Urinary bladder (tissue), 4 donors: ENCODE measurements around the gene CUEDC2. TPM values are rescaled to one million over a fixed set of nuclear protein-coding genes. Genes with fewer than 3 reads are reported as not detected.
A peak's percentile ranks its signal among the peaks of the same experiment; 100 is the strongest.

Experiments
- DNase-seq: peaks from one replicate; pipeline ENCODE4 v3.0.0-alpha.2; 2015; ENCODE audit errors: extremely low spot score
- H3K27ac ChIP-seq: one replicate; pipeline ENCODE4 v1.5.1; 2013; ENCODE audit warnings: low read depth, mild to moderate bottlenecking, moderate library complexity
- H3K36me3 ChIP-seq: one replicate; pipeline ENCODE4 v1.6.1; 2013; ENCODE audit warnings: mild to moderate bottlenecking, moderate library complexity; ENCODE audit not compliant: insufficient read depth
- H3K4me1 ChIP-seq: one replicate; pipeline ENCODE4 v1.6.1; 2013; ENCODE audit warnings: mild to moderate bottlenecking, moderate library complexity; ENCODE audit not compliant: insufficient read depth
- H3K4me3 ChIP-seq: one replicate; pipeline ENCODE4 v1.5.1; 2013; ENCODE audit warnings: low read depth, low read length
- WGBS: extraction: QIAGEN DNeasy Blood & Tissue Kit; methylation state at CpG from one replicate; pipeline ENCODE4 v1.1.7; 2013; 5-methylcytosine and 5-hydroxymethylcytosine counted together
- polyA plus RNA-seq: library from polyadenylated mRNA; stranded (reverse); fragments of 200-250 nt; gene quantifications from one replicate; pipeline ENCODE4 v1.2.3, GENCODE V29; 2013
- total RNA-seq: library from RNA; depleted of rRNA; stranded (reverse); fragments of >200 nt; gene quantifications from one replicate; pipeline ENCODE4 v1.2.3, GENCODE V29; 2014
- donor health status: healthy with polysubstance abuse.
- donor health status: healthy.

The CUEDC2 gene
- total RNA-seq (26.9 TPM), polyA plus RNA-seq (77.9 TPM)

GRCh38 chr10:102432162-102432950 lies at the start of gene CUEDC2:
TSS of gene CUEDC2 (minus strand) at chr10:102432574. CDS start at chr10:102425188, 7,386 bp downstream.
- WGBS: under 1% methylated on average over 52 of the region's 52 CpGs
- Histone ChIP-seq H3K4me3 (peak within 1 kb of the TSS; percentile 92), H3K4me1 (no peaks in the 10 kb centered on the region), H3K36me3 (no peaks in the 10 kb centered on the region), H3K27ac (no peak within 1 kb of the TSS)
- DNase-seq: peak; percentile 95

GRCh38 chr10:102480396-102480795 lies 48.0 kb upstream of the CUEDC2 start:
- H3K36me3 ChIP-seq: peaks cover 2% of the 10 kb centered on the region
- 86% methylated on average over 9 of the region's 9 CpGs for WGBS
- H3K27ac ChIP-seq: no peak overlapping the region
- no peak overlapping the region for H3K4me3 ChIP-seq
- no peak for DNase-seq
- H3K4me1 ChIP-seq: no peaks in the 10 kb centered on the region

- Histone ChIP-seq H3K4me1 (no peaks in the 10 kb centered on the region), H3K4me3 (no peak overlapping the region), H3K27ac (no peak overlapping the region), H3K36me3 (no peaks in the 10 kb centered on the region)
- DNase-seq: no peak
These were observed 47.3 kb upstream of the CUEDC2 start for GRCh38 chr10:102479651-102480050.

- H3K4me3 ChIP-seq: no peak overlapping the region
- WGBS: 62% methylated on average over 9 of the region's 9 CpGs
- H3K27ac ChIP-seq: no peak overlapping the region
- H3K4me1 ChIP-seq: no peaks in the 10 kb centered on the region
- H3K36me3 ChIP-seq: no peaks in the 10 kb centered on the region
- no peak for DNase-seq
These were observed 44.2 kb upstream of the CUEDC2 start for GRCh38 chr10:102476466-102477141.

GRCh38 chr10:102475451-102476040 lies 43.2 kb upstream of the CUEDC2 start:
- Histone ChIP-seq H3K4me3 (no peak overlapping the region), H3K36me3 (no peaks in the 10 kb centered on the region), H3K27ac (no peak overlapping the region), H3K4me1 (no peaks in the 10 kb centered on the region)
- WGBS: 86% methylated on average over 9 of the region's 9 CpGs
- no peak for DNase-seq

GRCh38 chr10:102473445-102474331 lies 41.3 kb upstream of the CUEDC2 start:
- H3K4me3 ChIP-seq: no peak overlapping the region
- WGBS: 84% methylated on average over 27 of the region's 27 CpGs
- no peak overlapping the region for H3K27ac ChIP-seq
- H3K4me1 ChIP-seq: no peaks in the 10 kb centered on the region
- no peaks in the 10 kb centered on the region for H3K36me3 ChIP-seq
- no peak for DNase-seq

- no peak for DNase-seq
- Histone ChIP-seq H3K4me3 (no peak overlapping the region), H3K36me3 (no peaks in the 10 kb centered on the region), H3K4me1 (no peaks in the 10 kb centered on the region), H3K27ac (no peak overlapping the region)
- WGBS: 90% methylated on average over 36 of the region's 36 CpGs
These were observed 38.5 kb upstream of the CUEDC2 start for GRCh38 chr10:102470579-102471546.

- Histone ChIP-seq H3K4me3 (no peak overlapping the region), H3K27ac (no peak overlapping the region), H3K36me3 (no peaks in the 10 kb centered on the region), H3K4me1 (no peaks in the 10 kb centered on the region)
- 66% methylated on average over 9 of the region's 9 CpGs for WGBS
- no peak for DNase-seq
These were observed 36.3 kb upstream of the CUEDC2 start for GRCh38 chr10:102468683-102469082.

- no peak overlapping the region for H3K4me3 ChIP-seq
- 53% methylated on average over 6 of the region's 6 CpGs for WGBS
- no peak for DNase-seq
- no peak overlapping the region for H3K27ac ChIP-seq
- no peaks in the 10 kb centered on the region for H3K36me3 ChIP-seq
- H3K4me1 ChIP-seq: no peaks in the 10 kb centered on the region
These were observed 35.6 kb upstream of the CUEDC2 start for GRCh38 chr10:102467971-102468438.

- no peaks in the 10 kb centered on the region for H3K4me1 ChIP-seq
- no peak overlapping the region for H3K4me3 ChIP-seq
- WGBS: 82% methylated on average over 6 of the region's 6 CpGs
- no peak for DNase-seq
- no peaks in the 10 kb centered on the region for H3K36me3 ChIP-seq
- H3K27ac ChIP-seq: no peak overlapping the region
These were observed 34.9 kb upstream of the CUEDC2 start for GRCh38 chr10:102467318-102467717.

- H3K4me1 ChIP-seq: no peaks in the 10 kb centered on the region
- H3K27ac ChIP-seq: no peak overlapping the region
- WGBS: 45% methylated on average over 3 of the region's 3 CpGs
- DNase-seq: no peak
- no peaks in the 10 kb centered on the region for H3K36me3 ChIP-seq
- no peak overlapping the region for H3K4me3 ChIP-seq
These were observed 33.1 kb upstream of the CUEDC2 start for GRCh38 chr10:102465466-102465865.

GRCh38 chr10:102463983-102464382 lies 31.6 kb upstream of the CUEDC2 start:
- H3K4me3 ChIP-seq: no peak overlapping the region
- WGBS: 84% methylated on average over 10 of the region's 10 CpGs
- no peaks in the 10 kb centered on the region for H3K36me3 ChIP-seq
- H3K27ac ChIP-seq: no peak overlapping the region
- no peaks in the 10 kb centered on the region for H3K4me1 ChIP-seq
- no peak for DNase-seq
